HepG2 (cell line): ENCODE data around the gene TIAM2. TPM values are rescaled to one million over a fixed set of nuclear protein-coding genes. Genes with fewer than 3 reads are reported as not detected.

Source experiments
- ATAC-seq: fragments of 200-7000 bp; cut with Tn5 transposase; 3 replicates; pipeline ENCODE4 v1.9.1; 2020; ENCODE audit warnings: mild to moderate bottlenecking, moderate library complexity
- BruUV-seq: library from RNA; stranded (reverse); fragments of 400-500 nt; replicated peaks from 2 replicates; lab custom pipeline; 2021; lab: Mats Ljungman, UMichigan
- CTCF ChIA-PET: fragments of 300-600 bp; formaldehyde crosslinking; extraction: SDS; loops from one replicate; lab custom pipeline; 2021; ENCODE audit warnings: low total read pairs, inconsistent platforms, low intra/inter-chr PET ratio; lab: Yijun Ruan, JAX
- POLR2A ChIA-PET: fragments of 350-600 bp; sonication (Branson Sonifier 250); formaldehyde crosslinking; loops from one replicate; lab custom pipeline; 2020; ENCODE audit warnings: antibody characterized with exemption, inconsistent platforms; lab: Yijun Ruan, JAX
- DNase-seq: peaks from one replicate; pipeline ENCODE4 v3.0.0-alpha.2; 2015; ENCODE audit warnings: low spot score
- FAIRE-seq: peaks from 3 replicates; lab custom pipeline; 2011; peaks lifted over from hg19 to GRCh38; lab: Jason Lieb, UNC
- H2AFZ ChIP-seq: one replicate; pipeline ENCODE4 v1.6.1; 2011; ENCODE audit warnings: low read length, inconsistent platforms
- H3K27ac ChIP-seq: fragments of 300-600 bp; 3 replicates; pipeline ENCODE4 v1.8.0; 2011; ENCODE audit warnings: mixed run types, mild to moderate bottlenecking, mixed read lengths, low read length, inconsistent platforms; ENCODE audit not compliant: insufficient read depth; ENCODE audit errors: extremely low read length
- H3K27me3 ChIP-seq, 2 experiments: fragments of 200-600 bp in 1 of 2; 2 replicates in 1 of 2; 3 replicates in 1 of 2; pipeline versions ENCODE4 v1.6.0 to v1.8.0; 2011; ENCODE audit warnings: low read length in 2 of 2, mild to moderate bottlenecking in 2 of 2, moderate library complexity in 2 of 2, inconsistent platforms in 1 of 2; ENCODE audit not compliant: insufficient read depth in 2 of 2, control insufficient read depth in 1 of 2
- H3K36me3 ChIP-seq, 2 experiments: fragments of 200-600 bp in 1 of 2; replicated peaks in 1 of 2; 2 replicates in 1 of 2; 3 replicates in 1 of 2; pipeline versions ENCODE4 v1.5.1 to v1.8.0; 2011; ENCODE audit warnings: low read length in 2 of 2, inconsistent platforms in 1 of 2; ENCODE audit not compliant: insufficient read depth in 2 of 2, control insufficient read depth in 1 of 2
- H3K4me1 ChIP-seq: 2 replicates; pipeline ENCODE4 v1.5.1; 2012; ENCODE audit warnings: low read length, inconsistent platforms; ENCODE audit not compliant: insufficient read depth
- H3K4me2 ChIP-seq: 2 replicates; pipeline ENCODE4 v1.6.0; 2011; ENCODE audit warnings: low read depth, low read length, inconsistent platforms
- H3K4me3 ChIP-seq, 3 experiments: fragments of 200-600 bp in 1 of 3; sonication (generic), shearing (Covaris generic) in 1 of 3; replicated peaks in 1 of 3; 2 replicates each; pipeline ENCODE4 v1.5.1; 2011 to 2016; ENCODE audit warnings: low read length in 3 of 3, inconsistent platforms in 2 of 3, low read depth in 2 of 3, mild to moderate bottlenecking in 2 of 3, control low read depth in 1 of 3, mixed read lengths in 1 of 3; ENCODE audit not compliant: insufficient read depth in 1 of 3
- H3K79me2 ChIP-seq: one replicate; pipeline ENCODE4 v1.6.1; 2011; ENCODE audit warnings: low read length, inconsistent platforms; ENCODE audit not compliant: insufficient read depth
- H3K9ac ChIP-seq: 2 replicates; pipeline ENCODE4 v1.6.0; 2011; ENCODE audit warnings: mild to moderate bottlenecking, low read depth, low read length, inconsistent platforms; ENCODE audit not compliant: insufficient read depth
- H3K9me3 ChIP-seq: 2 replicates; pipeline ENCODE4 v1.5.1; 2012; ENCODE audit warnings: mild to moderate bottlenecking, low read length
- H4K20me1 ChIP-seq: 2 replicates; pipeline ENCODE4 v1.6.0; 2011; ENCODE audit warnings: inconsistent platforms, mild to moderate bottlenecking, low read length, moderate library complexity; ENCODE audit not compliant: insufficient read depth
- ELF4 ChIP-seq: sonication (generic); formaldehyde crosslinking; IDR thresholded peaks from 2 replicates; pipeline ENCODE4 v1.5.0; 2020; ENCODE audit warnings: missing genetic modification reagents, mild to moderate bottlenecking, moderate library complexity, borderline replicate concordance
- FOSL2 ChIP-seq: sonication (generic); formaldehyde crosslinking; IDR thresholded peaks from 2 replicates; pipeline ENCODE4 v1.4.0; 2020; ENCODE audit warnings: missing genetic modification reagents
- HOXD1 ChIP-seq: sonication (generic); formaldehyde crosslinking; IDR thresholded peaks from 2 replicates; pipeline ENCODE4 v1.5.0; 2020; ENCODE audit warnings: missing genetic modification reagents
- MEIS2 ChIP-seq: sonication (generic); formaldehyde crosslinking; IDR thresholded peaks from 2 replicates; pipeline ENCODE4 v1.9.0; 2021; ENCODE audit warnings: mild to moderate bottlenecking, missing genetic modification reagents
- SALL1 ChIP-seq: sonication (generic); formaldehyde crosslinking; IDR thresholded peaks from 2 replicates; pipeline ENCODE4 v1.8.0; 2022; ENCODE audit warnings: mild to moderate bottlenecking, missing genetic modification reagents
- SAP130 ChIP-seq: IDR thresholded peaks from 2 replicates; pipeline ENCODE4 v1.6.1; 2016; ENCODE audit warnings: low read depth
- ZMYM4 ChIP-seq: sonication (generic); formaldehyde crosslinking; IDR thresholded peaks from 2 replicates; pipeline ENCODE4 v1.8.1; 2023; ENCODE audit warnings: mild to moderate bottlenecking, missing genetic modification reagents
- ZNF577 ChIP-seq: sonication (generic); formaldehyde crosslinking; IDR thresholded peaks from 2 replicates; pipeline ENCODE4 v1.4.0; 2020; ENCODE audit warnings: mild to moderate bottlenecking, low read depth, missing genetic modification reagents, borderline replicate concordance
- WGBS: methylation state at CpG from one replicate; pipeline ENCODE4 v1.1.6; 2017; ENCODE audit warnings: low lambda C conversion rate; 5-methylcytosine and 5-hydroxymethylcytosine counted together
- in situ Hi-C: cut with HindIII; loops from 2 replicates; pipeline ENCODE4 v1.10.0; 2017; ENCODE audit warnings: low pct_unique_long_range_greater_than_20kb; ENCODE audit not compliant: extremely low pct_ligation_motif_present
- intact Hi-C: fragments of 100-400 bp; cut with micrococcal nuclease; formaldehyde crosslinking; loops from one replicate; pipeline ENCODE4 v1.10.0; 2022; ENCODE audit not compliant: unreplicated experiment
- polyA plus RNA-seq, 8 experiments: library from polyadenylated mRNA; depleted of rRNA in 3 of 8; stranded (reverse) in 7 of 8; unstranded in 1 of 8; fragments of >200 nt; fragmentation: Illumina TruSeq in 4 of 8; extraction: Trizol in 4 of 8; gene quantifications; 2 replicates each; pipeline versions ENCODE4 v1.2.1 to v1.2.3, GENCODE V29; 2011 to 2016; ENCODE audit warnings: low read depth in 4 of 8, missing spikeins in 1 of 8, mixed read lengths in 1 of 8; ENCODE audit not compliant: insufficient read depth in 1 of 8
- total RNA-seq, 5 experiments: library from RNA; depleted of rRNA; stranded (reverse); fragments of >200 nt; fragmentation: Illumina TruSeq; extraction: Trizol; gene quantifications; 2 replicates each; pipeline ENCODE4 v1.2.3, GENCODE V29; 2016; ENCODE audit warnings: low read depth in 1 of 5
- TF ChIP-seq, protein P1 (sequence below): fragments of 450-650 bp; IDR thresholded peaks from 2 replicates; pipeline ENCODE4 v1.6.1; 2017
- TF ChIP-seq, protein P2 (sequence below): sonication (generic); formaldehyde crosslinking; IDR thresholded peaks from 2 replicates; pipeline ENCODE4 v1.4.0; 2020; ENCODE audit warnings: missing genetic modification reagents

Gene TIAM2
- total and polyA plus RNA-seq, 2 of the 13 experiments (the other 11 are each of a cell fraction or from before 2014, with no cell fraction given) = 4.1 to 4.5 TPM

DNA sequence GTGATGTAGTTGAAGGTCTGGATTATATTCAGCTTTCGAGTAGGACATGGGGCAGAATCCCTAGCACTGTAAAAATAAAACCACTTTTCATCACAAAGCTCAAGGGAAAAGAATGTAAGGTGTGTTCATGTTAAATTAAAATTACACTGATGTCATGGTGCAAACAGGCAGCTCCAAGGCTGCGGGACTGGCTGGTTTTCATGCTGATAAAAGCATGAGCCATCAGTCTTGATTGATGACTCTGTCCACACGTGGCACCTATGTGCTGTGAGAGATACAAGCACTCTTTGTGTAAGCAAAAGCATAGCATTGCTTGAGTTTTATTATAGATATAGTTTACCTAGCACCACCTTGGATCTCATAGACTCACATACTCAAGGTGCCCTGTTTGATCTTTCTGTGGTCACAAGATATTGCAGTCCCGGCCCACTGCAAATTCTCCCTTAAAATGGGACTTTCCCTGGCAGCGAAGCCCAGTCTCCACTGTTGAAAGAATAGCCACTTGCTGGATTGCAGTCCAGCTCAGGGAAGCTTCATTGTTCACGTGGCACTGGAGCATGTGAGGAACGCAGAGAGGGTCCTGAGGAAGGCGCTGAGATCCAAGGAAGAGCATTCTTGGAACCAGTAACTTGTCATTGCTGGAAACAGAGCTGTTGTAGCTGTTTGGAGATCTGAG lies 90.6 kb downstream of the TIAM2 start:
- intact Hi-C loops (loop anchor here (5.0 kb wide), 1 partner anchor 42 kb away; no protein-coding TSS in a partner anchor), in situ Hi-C loops (no loop called here)
- Histone ChIP-seq H4K20me1 (no peaks in the 10 kb centered on the region), H3K9me3 (no peaks in the 10 kb centered on the region), H2AFZ (no peak overlapping the region), H3K4me3 (no peak overlapping the region), H3K27me3 (no peaks in the 10 kb centered on the region; a peak in 1 of 5 replicates), H3K9ac (no peak overlapping the region), H3K4me2 (no peak overlapping the region), H3K79me2 (no peaks in the 10 kb centered on the region), H3K4me1 (peaks cover 18% of the 10 kb centered on the region), H3K27ac (no peak overlapping the region), H3K36me3 (no peaks in the 10 kb centered on the region)
- BruUV-seq = no TSS peak
- 32% methylated on average over 8 of the region's 8 CpGs for WGBS
- FAIRE-seq (no peak), ATAC-seq (peak; percentile 64), DNase-seq (peak; percentile 77)
- ChIA-PET CTCF (no interaction called here), POLR2A (no interaction called here)
- TF ChIP-seq ZNF577 (CRISPR knock-in tag) (no peak), MEIS2 (CRISPR knock-in tag) (peak; percentile 67; the same call in 1 of the 2 replicates), SAP130 (CRISPR knock-in tag) (0 out of 2 replicates have a peak, but pooled peaks have one; percentile 17), FOSL2 (peak; percentile 26; the same call in 1 of the 2 replicates), SALL1 (peak; percentile 36; the same call in 1 of the 2 replicates), ELF4 (no peak), HOXD1 (0 out of 2 replicates have a peak, but pooled peaks have one; percentile 41), ZMYM4 (CRISPR knock-in tag) (no peak)
- TF ChIP-seq, protein P1, sequence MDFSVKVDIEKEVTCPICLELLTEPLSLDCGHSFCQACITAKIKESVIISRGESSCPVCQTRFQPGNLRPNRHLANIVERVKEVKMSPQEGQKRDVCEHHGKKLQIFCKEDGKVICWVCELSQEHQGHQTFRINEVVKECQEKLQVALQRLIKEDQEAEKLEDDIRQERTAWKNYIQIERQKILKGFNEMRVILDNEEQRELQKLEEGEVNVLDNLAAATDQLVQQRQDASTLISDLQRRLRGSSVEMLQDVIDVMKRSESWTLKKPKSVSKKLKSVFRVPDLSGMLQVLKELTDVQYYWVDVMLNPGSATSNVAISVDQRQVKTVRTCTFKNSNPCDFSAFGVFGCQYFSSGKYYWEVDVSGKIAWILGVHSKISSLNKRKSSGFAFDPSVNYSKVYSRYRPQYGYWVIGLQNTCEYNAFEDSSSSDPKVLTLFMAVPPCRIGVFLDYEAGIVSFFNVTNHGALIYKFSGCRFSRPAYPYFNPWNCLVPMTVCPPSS = no peak
- TF ChIP-seq, protein P2, sequence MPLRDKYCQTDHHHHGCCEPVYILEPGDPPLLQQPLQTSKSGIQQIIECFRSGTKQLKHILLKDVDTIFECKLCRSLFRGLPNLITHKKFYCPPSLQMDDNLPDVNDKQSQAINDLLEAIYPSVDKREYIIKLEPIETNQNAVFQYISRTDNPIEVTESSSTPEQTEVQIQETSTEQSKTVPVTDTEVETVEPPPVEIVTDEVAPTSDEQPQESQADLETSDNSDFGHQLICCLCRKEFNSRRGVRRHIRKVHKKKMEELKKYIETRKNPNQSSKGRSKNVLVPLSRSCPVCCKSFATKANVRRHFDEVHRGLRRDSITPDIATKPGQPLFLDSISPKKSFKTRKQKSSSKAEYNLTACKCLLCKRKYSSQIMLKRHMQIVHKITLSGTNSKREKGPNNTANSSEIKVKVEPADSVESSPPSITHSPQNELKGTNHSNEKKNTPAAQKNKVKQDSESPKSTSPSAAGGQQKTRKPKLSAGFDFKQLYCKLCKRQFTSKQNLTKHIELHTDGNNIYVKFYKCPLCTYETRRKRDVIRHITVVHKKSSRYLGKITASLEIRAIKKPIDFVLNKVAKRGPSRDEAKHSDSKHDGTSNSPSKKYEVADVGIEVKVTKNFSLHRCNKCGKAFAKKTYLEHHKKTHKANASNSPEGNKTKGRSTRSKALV (CRISPR knock-in tag) = no peak
